Fibroblast of pulmonary artery (primary cell): ENCODE results near the gene TP73.

Experiments used
- DNase-seq: peaks from one replicate; pipeline ENCODE4 v3.0.0-alpha.2; 2010; ENCODE audit warnings: low read depth
- H3K4me3 ChIP-seq: replicated peaks from 2 replicates; pipeline ENCODE4 v1.5.1; 2011; ENCODE audit warnings: low read depth, mild to moderate bottlenecking, control low read depth, low read length, moderate library complexity
- CTCF ChIP-seq: IDR thresholded peaks from 2 replicates; pipeline ENCODE4 v1.5.1; 2011; ENCODE audit warnings: mild to moderate bottlenecking, control low read depth, low read length, inconsistent platforms; ENCODE audit errors: missing control alignments

The TP73 gene

GRCh38 chr1:3612123-3612522, 40.2 kb upstream of the TP73 start:
- H3K4me3 ChIP-seq = no peak overlapping the region
- no peak for TF ChIP-seq CTCF
- DNase-seq = no peak

GRCh38 chr1:3614755-3615742, 37.3 kb upstream of the TP73 start:
- no peak for DNase-seq
- TF ChIP-seq CTCF = peak; percentile 69
- no peak overlapping the region for H3K4me3 ChIP-seq

DNA sequence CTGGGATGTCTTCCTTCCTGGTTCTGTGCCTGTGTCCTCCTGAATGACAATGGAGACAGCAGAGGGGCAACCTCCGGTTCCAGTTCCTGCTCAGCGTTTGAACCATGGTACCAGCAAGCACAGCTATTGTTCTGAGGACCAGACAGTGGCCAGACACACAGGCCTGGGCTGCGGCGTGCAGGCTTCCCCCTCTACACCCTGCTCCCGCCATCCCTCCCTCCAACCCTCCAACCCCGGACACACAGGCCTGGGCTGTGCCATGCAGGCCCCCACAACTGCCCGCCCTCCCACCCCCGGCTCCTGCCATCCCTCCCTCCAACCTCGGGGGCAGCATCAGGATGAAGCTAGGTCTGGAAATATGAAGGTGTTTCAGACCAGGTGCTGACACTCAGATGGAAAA, 35.5 kb upstream of the TP73 start:
- no peak for DNase-seq
- TF ChIP-seq CTCF = no peak
- H3K4me3 ChIP-seq = no peak overlapping the region

- no peak for TF ChIP-seq CTCF
- no peak overlapping the region for H3K4me3 ChIP-seq
- no peak for DNase-seq
Observed at GRCh38 chr1:3617806-3618345, 34.4 kb upstream of the TP73 start.

DNA sequence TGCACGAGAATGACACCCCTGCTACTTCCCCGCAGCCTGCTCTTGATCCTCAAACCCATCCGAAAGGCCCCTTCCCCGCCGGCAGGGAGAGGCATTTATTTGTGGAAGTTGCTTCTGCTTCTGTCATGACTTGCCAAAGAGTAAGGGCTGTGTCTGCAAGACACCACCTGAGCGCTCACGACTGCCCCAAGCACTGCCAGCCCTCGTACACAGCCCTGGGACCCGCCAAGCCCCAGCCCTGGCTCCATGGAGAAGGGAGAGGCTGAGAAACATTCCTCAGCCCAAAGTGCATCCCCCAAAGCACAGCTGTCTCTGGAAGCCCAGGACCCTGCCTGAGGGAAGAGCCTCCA, 33.8 kb upstream of the TP73 start:
- no peak overlapping the region for H3K4me3 ChIP-seq
- TF ChIP-seq CTCF = no peak
- no peak for DNase-seq

GRCh38 chr1:3618881-3619671, 33.2 kb upstream of the TP73 start:
- peak; percentile 82 for TF ChIP-seq CTCF
- peak; percentile 80 for DNase-seq
- H3K4me3 ChIP-seq = no peak overlapping the region
